HepG2 (cell line): Measurements from ENCODE around the gene CSH1.

Source experiments
- ATF2 ChIP-seq: sonication (generic); formaldehyde crosslinking; IDR thresholded peaks from 2 replicates; pipeline ENCODE4 v1.4.0; 2020; ENCODE audit warnings: missing genetic modification reagents
- BRF2 ChIP-seq: sonication (generic); formaldehyde crosslinking; IDR thresholded peaks from 2 replicates; pipeline ENCODE4 v1.8.1; 2022; ENCODE audit warnings: mild to moderate bottlenecking, missing genetic modification reagents
- ZNF12 ChIP-seq: sonication (generic); formaldehyde crosslinking; IDR thresholded peaks from 2 replicates; pipeline ENCODE4 v1.5.0; 2020; ENCODE audit warnings: missing genetic modification reagents

- TF ChIP-seq ZNF12 (CRISPR knock-in tag) (no peak), BRF2 (CRISPR knock-in tag) (no peak), ATF2 (no peak)
These were observed 44.2 kb upstream of the CSH1 start for GRCh38 chr17:63940584-63940983.
